ENCODE data around the gene WDR88. TPM values are rescaled to one million over a fixed set of nuclear protein-coding genes. Genes with fewer than 3 reads are reported as not detected.

Gene WDR88
- total and polyA plus RNA-seq, 2 experiments from 2014 or later, result not detected

- Histone ChIP-seq H3K9me2 (ENCODE audit: insufficient read depth) (no peaks in the 10 kb centered on the region), H3K36me3 (ENCODE audit: insufficient read depth) (no peaks in the 10 kb centered on the region), H2AFZ (no peak overlapping the region), H4K20me1 (replicated peaks; ENCODE audit: insufficient read depth) (peaks cover 4% of the 10 kb centered on the region; the same call in 1 of the 2 replicates), H3K27me3 (ENCODE audit: insufficient read depth) (no peaks in the 10 kb centered on the region), H3K4me3 (no peak overlapping the region), H3K79me2 (replicated peaks; ENCODE audit: insufficient read depth) (no peaks in the 10 kb centered on the region), H3F3A (replicated peaks; ENCODE audit: low read depth) (no peaks in the 10 kb centered on the region), H3K4me1 (ENCODE audit: insufficient read depth) (no peaks in the 10 kb centered on the region), H3K27ac (ENCODE audit: low read depth) (no peak overlapping the region), H3K4me2 (no peak overlapping the region)
- TF ChIP-seq EZH2phosphoT487 (IDR thresholded peaks at IDR 0.05; ENCODE audit: unreplicated experiment), result no peak
- no peak for TF ChIP-seq ZNF114 (CRISPR knock-in tag; IDR thresholded peaks at IDR 0.05)
- TF ChIP-seq ZNF462 (CRISPR knock-in tag; IDR thresholded peaks at IDR 0.05), result no peak
- no peak for TF ChIP-seq POLR2AphosphoS5 (IDR thresholded peaks at IDR 0.05; ENCODE audit: low read depth)
- no peaks in the 10 kb centered on the region for H3K9me3 Mint-ChIP-seq
- H3K27ac Mint-ChIP-seq, result no peak overlapping the region
- DNase-seq (ENCODE audit: low spot score) (no peak), ATAC-seq (no peak)
- H3K4me3 Mint-ChIP-seq, result no peak overlapping the region
- peaks cover 7% of the 10 kb centered on the region for H3K36me3 Mint-ChIP-seq (ENCODE audit: low read depth)
- no peaks in the 10 kb centered on the region for H3K4me1 Mint-ChIP-seq
- peaks cover 6% of the 10 kb centered on the region for H3K27me3 Mint-ChIP-seq (ENCODE audit: insufficient read depth, low read depth, poor library complexity)
These were observed 72.4 kb downstream of the WDR88 start for GRCh38 chr19:33204136-33204973.

GRCh38 chr19:33205110-33205509, 73.2 kb downstream of the WDR88 start:
- no peak for TF ChIP-seq REST (IDR thresholded peaks at IDR 0.05; ENCODE audit: unreplicated experiment)
- no peak for TF ChIP-seq EZH2 (IDR thresholded peaks at IDR 0.05; ENCODE audit: low read depth, unreplicated experiment)
- no peak for TF ChIP-seq ETS1 (IDR thresholded peaks at IDR 0.05)
- no peak for TF ChIP-seq ZNF114 (CRISPR knock-in tag; IDR thresholded peaks at IDR 0.05)
- no peak for TF ChIP-seq STAT1 (IDR thresholded peaks at IDR 0.05; ENCODE audit: unreplicated experiment)
- TF ChIP-seq CREB1 (CRISPR knock-in tag; IDR thresholded peaks at IDR 0.05; ENCODE audit: low read depth), result no peak
- Histone ChIP-seq H3K27ac (ENCODE audit: low read depth) (no peak overlapping the region), H3K4me1 (ENCODE audit: insufficient read depth) (no peaks in the 10 kb centered on the region), H3K9me2 (ENCODE audit: insufficient read depth) (no peaks in the 10 kb centered on the region), H2AFZ (no peak overlapping the region), H3K27me3 (ENCODE audit: insufficient read depth) (no peaks in the 10 kb centered on the region), H3K4me3 (no peak overlapping the region), H3F3A (replicated peaks; ENCODE audit: low read depth) (no peaks in the 10 kb centered on the region), H3K36me3 (ENCODE audit: insufficient read depth) (no peaks in the 10 kb centered on the region), H3K79me2 (replicated peaks; ENCODE audit: insufficient read depth) (no peaks in the 10 kb centered on the region), H3K4me2 (no peak overlapping the region), H4K20me1 (replicated peaks; ENCODE audit: insufficient read depth) (peaks cover 4% of the 10 kb centered on the region; the same call in 1 of the 2 replicates)
- Mint-ChIP-seq H3K4me1 (no peaks in the 10 kb centered on the region), H3K27ac (no peak overlapping the region), H3K27me3 (ENCODE audit: insufficient read depth, low read depth, poor library complexity) (peaks cover 10% of the 10 kb centered on the region), H3K4me3 (no peak overlapping the region), H3K36me3 (ENCODE audit: low read depth) (peaks cover 7% of the 10 kb centered on the region), H3K9me3 (no peaks in the 10 kb centered on the region)
- ATAC-seq, result no peak
- no peak for DNase-seq (ENCODE audit: low spot score)
